C4-2B (cell line): ENCODE data around the gene DRGX.

Experiments
- ZFX ChIP-seq: fragments of 450-650 bp; IDR thresholded peaks from 2 replicates; pipeline ENCODE4 v1.6.1; 2017
- TF ChIP-seq, protein P1 (sequence below): fragments of 450-650 bp; conservative IDR thresholded peaks from 2 replicates; pipeline ENCODE4 v1.5.1; 2017; ENCODE audit warnings: mild to moderate bottlenecking

DNA sequence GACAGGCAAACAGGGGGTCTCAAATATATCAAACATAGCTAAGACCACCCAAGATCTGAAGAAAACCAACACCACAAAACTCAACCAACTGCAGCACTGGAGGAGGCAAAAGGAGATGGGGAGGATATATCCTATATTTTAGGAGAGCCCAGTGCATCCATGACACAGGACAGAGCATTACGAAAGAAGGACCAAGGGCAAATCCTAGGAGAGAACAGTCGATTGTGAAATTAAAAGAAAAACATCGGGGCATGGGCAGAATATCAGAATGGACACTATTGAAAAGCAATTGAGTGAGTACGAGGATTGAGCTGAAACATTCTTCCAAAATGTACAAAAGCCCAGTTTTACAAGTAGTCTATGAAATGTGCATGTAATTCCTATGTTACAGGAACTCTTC is 48.5 kb upstream of the DRGX start:
- TF ChIP-seq, protein P1, sequence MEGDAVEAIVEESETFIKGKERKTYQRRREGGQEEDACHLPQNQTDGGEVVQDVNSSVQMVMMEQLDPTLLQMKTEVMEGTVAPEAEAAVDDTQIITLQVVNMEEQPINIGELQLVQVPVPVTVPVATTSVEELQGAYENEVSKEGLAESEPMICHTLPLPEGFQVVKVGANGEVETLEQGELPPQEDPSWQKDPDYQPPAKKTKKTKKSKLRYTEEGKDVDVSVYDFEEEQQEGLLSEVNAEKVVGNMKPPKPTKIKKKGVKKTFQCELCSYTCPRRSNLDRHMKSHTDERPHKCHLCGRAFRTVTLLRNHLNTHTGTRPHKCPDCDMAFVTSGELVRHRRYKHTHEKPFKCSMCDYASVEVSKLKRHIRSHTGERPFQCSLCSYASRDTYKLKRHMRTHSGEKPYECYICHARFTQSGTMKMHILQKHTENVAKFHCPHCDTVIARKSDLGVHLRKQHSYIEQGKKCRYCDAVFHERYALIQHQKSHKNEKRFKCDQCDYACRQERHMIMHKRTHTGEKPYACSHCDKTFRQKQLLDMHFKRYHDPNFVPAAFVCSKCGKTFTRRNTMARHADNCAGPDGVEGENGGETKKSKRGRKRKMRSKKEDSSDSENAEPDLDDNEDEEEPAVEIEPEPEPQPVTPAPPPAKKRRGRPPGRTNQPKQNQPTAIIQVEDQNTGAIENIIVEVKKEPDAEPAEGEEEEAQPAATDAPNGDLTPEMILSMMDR: no peak
- no peak for TF ChIP-seq ZFX
